ENCODE measurements around the gene NAA30.

DNA sequence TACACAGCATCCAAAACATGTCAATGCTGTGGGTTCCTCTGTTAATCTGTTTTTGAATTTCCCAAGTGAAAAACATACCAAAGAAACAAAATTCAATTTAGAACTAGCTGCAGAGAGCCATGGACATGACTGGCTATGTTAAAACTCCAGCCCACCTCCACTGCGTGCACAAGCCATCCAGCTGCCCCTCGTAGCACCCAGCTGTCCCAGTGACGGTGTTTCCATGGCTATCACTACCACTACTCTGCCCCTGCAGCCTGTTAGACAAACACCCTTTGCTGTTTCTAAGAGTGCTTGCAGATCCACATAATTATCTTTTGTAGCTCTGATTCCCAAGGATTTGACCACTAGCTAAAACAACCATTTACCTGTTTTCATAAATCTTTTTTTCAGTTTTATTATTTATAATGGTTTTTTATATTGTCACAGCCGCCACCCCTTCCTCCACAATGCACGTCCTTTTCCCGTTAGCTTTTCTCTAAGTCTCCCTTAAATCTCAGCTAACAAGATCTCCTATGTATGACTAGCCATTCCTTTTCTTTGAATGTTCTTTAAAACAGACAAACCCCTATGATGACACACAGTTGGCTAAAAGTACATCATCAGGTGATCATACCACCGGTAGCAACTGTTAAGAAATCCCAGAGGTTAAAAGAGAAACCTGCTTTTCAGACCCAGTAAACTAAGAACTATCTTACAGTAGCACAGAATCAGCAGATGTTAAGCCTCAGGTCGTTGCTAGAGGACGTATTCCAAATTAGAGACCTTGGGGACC is 37.8 kb upstream of the NAA30 start:
- no peak for TF ChIP-seq POLR2A (IDR thresholded peaks at IDR 0.05)
- TF ChIP-seq, protein P1, sequence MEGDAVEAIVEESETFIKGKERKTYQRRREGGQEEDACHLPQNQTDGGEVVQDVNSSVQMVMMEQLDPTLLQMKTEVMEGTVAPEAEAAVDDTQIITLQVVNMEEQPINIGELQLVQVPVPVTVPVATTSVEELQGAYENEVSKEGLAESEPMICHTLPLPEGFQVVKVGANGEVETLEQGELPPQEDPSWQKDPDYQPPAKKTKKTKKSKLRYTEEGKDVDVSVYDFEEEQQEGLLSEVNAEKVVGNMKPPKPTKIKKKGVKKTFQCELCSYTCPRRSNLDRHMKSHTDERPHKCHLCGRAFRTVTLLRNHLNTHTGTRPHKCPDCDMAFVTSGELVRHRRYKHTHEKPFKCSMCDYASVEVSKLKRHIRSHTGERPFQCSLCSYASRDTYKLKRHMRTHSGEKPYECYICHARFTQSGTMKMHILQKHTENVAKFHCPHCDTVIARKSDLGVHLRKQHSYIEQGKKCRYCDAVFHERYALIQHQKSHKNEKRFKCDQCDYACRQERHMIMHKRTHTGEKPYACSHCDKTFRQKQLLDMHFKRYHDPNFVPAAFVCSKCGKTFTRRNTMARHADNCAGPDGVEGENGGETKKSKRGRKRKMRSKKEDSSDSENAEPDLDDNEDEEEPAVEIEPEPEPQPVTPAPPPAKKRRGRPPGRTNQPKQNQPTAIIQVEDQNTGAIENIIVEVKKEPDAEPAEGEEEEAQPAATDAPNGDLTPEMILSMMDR (IDR thresholded peaks at IDR 0.05): no peak

Data from body of pancreas (tissue), 4 donors.